ENCODE measurements around the gene AKR1D1. TPM values are rescaled to one million over a fixed set of nuclear protein-coding genes. Genes with fewer than 3 reads are reported as not detected.
A peak's percentile ranks its signal among the peaks of the same experiment; 100 is the strongest.

The AKR1D1 gene
- total and polyA plus RNA-seq, 2 of the 13 experiments (the other 11 are each of a cell fraction or from before 2014, with no cell fraction given): 6.9 to 37.0 TPM

DNA sequence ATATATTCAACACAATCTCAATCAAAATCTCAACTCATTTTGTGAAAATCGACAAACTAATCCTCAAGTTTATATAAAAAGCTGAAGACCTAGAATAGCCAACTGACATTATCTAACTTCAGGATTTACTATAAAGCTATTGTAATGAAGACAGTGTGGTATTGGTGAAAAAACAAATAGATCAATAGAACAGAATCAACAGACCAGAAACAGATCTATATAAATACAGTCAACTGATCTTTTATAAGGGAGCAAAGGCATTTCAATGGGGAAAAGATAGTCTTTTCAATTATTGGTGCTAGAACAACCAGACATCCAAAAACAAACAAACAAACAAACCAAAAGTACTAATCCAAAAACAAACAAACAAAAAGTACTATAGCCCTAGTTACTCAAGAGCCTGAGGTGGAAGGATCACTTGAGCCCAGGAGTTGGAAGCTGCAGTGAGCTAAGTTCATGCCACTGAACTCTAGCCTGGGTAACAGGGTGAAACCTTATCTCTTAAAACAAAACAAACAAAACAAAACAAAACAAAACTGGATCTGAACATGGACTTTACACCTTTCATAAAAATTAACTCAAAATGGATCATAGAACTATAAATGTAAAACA lies 26.6 kb upstream of the AKR1D1 start (continued):
- TF ChIP-seq CHCHD3 (CRISPR knock-in tag; IDR thresholded peaks at IDR 0.05): no peak
- TF ChIP-seq, protein P1, sequence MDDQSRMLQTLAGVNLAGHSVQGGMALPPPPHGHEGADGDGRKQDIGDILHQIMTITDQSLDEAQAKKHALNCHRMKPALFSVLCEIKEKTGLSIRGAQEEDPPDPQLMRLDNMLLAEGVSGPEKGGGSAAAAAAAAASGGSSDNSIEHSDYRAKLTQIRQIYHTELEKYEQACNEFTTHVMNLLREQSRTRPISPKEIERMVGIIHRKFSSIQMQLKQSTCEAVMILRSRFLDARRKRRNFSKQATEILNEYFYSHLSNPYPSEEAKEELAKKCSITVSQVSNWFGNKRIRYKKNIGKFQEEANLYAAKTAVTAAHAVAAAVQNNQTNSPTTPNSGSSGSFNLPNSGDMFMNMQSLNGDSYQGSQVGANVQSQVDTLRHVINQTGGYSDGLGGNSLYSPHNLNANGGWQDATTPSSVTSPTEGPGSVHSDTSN (CRISPR knock-in tag; IDR thresholded peaks at IDR 0.05; ENCODE audit: borderline replicate concordance): no peak
- TF ChIP-seq ZNF780A (CRISPR knock-in tag; IDR thresholded peaks at IDR 0.05): no peak
- no peak for TF ChIP-seq ZNF318 (CRISPR knock-in tag; IDR thresholded peaks at IDR 0.05)
- TF ChIP-seq, protein P2, sequence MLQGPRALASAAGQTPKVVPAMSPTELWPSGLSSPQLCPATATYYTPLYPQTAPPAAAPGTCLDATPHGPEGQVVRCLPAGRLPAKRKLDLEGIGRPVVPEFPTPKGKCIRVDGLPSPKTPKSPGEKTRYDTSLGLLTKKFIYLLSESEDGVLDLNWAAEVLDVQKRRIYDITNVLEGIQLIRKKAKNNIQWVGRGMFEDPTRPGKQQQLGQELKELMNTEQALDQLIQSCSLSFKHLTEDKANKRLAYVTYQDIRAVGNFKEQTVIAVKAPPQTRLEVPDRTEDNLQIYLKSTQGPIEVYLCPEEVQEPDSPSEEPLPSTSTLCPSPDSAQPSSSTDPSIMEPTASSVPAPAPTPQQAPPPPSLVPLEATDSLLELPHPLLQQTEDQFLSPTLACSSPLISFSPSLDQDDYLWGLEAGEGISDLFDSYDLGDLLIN (CRISPR knock-in tag; IDR thresholded peaks at IDR 0.05; ENCODE audit: borderline replicate concordance): no peak
- TF ChIP-seq POLR2AphosphoS2 (IDR thresholded peaks at IDR 0.05; ENCODE audit: low read depth, low read length): no peak
- TF ChIP-seq, protein P3, sequence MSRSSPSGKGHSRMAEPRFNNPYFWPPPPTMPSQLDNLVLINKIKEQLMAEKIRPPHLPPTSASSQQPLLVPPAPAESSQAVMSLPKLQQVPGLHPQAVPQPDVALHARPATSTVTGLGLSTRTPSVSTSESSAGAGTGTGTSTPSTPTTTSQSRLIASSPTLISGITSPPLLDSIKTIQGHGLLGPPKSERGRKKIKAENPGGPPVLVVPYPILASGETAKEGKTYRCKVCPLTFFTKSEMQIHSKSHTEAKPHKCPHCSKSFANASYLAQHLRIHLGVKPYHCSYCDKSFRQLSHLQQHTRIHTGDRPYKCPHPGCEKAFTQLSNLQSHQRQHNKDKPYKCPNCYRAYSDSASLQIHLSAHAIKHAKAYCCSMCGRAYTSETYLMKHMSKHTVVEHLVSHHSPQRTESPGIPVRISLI (CRISPR knock-in tag; IDR thresholded peaks at IDR 0.05; ENCODE audit: borderline replicate concordance): no peak
- TF ChIP-seq TCF7 (IDR thresholded peaks at IDR 0.05; ENCODE audit: low read depth): peak; percentile 44; the same call in 1 of the 2 replicates
- TF ChIP-seq, protein P4, sequence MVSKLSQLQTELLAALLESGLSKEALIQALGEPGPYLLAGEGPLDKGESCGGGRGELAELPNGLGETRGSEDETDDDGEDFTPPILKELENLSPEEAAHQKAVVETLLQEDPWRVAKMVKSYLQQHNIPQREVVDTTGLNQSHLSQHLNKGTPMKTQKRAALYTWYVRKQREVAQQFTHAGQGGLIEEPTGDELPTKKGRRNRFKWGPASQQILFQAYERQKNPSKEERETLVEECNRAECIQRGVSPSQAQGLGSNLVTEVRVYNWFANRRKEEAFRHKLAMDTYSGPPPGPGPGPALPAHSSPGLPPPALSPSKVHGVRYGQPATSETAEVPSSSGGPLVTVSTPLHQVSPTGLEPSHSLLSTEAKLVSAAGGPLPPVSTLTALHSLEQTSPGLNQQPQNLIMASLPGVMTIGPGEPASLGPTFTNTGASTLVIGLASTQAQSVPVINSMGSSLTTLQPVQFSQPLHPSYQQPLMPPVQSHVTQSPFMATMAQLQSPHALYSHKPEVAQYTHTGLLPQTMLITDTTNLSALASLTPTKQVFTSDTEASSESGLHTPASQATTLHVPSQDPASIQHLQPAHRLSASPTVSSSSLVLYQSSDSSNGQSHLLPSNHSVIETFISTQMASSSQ (IDR thresholded peaks at IDR 0.05; ENCODE audit: low read depth): peak; percentile 58; the same call in 1 of the 2 replicates
- TF ChIP-seq, protein P4 (CRISPR knock-in tag; IDR thresholded peaks at IDR 0.05; ENCODE audit: borderline replicate concordance): no peak

Data from HepG2 (cell line).